ENCODE results near the gene TGM2. TPM values are rescaled to one million over a fixed set of nuclear protein-coding genes. Genes with fewer than 3 reads are reported as not detected.

The TGM2 gene
- total RNA-seq, 1 donor from 2014 or later: 135 TPM

DNA sequence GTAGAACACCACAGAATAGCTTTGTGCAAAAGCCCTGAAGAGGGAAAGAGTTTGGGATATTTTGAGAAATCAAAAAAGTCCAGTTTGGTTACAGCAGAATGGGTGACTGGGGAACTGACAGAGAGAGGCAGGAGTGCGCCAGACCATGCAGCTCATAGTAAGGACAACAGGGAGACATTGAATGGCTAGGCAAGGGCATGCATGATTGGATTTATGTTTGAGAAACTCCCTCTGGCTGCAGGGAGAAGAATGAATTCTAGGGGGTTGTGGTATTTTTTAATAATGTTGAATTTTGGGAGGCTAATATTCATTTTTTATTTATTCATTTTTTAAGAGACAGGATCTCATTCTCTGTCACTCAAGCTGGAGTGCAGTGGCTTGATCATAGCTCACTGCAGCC, 49.9 kb downstream of the TGM2 start:
- Histone ChIP-seq H3K4me3 (ENCODE audit: low read depth, low read length) (no peak overlapping the region), H3K27me3 (ENCODE audit: control insufficient read depth, insufficient read depth, low read length) (no peaks in the 10 kb centered on the region), H3K36me3 (ENCODE audit: control insufficient read depth, insufficient read depth, low read length) (no peaks in the 10 kb centered on the region)
- no peak for DNase-seq (ENCODE audit: low read depth)
- TF ChIP-seq, protein P1, sequence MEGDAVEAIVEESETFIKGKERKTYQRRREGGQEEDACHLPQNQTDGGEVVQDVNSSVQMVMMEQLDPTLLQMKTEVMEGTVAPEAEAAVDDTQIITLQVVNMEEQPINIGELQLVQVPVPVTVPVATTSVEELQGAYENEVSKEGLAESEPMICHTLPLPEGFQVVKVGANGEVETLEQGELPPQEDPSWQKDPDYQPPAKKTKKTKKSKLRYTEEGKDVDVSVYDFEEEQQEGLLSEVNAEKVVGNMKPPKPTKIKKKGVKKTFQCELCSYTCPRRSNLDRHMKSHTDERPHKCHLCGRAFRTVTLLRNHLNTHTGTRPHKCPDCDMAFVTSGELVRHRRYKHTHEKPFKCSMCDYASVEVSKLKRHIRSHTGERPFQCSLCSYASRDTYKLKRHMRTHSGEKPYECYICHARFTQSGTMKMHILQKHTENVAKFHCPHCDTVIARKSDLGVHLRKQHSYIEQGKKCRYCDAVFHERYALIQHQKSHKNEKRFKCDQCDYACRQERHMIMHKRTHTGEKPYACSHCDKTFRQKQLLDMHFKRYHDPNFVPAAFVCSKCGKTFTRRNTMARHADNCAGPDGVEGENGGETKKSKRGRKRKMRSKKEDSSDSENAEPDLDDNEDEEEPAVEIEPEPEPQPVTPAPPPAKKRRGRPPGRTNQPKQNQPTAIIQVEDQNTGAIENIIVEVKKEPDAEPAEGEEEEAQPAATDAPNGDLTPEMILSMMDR (IDR thresholded peaks at IDR 0.05; ENCODE audit: insufficient read depth, low read length, poor library complexity, severe bottlenecking): peak; percentile 33

DNA sequence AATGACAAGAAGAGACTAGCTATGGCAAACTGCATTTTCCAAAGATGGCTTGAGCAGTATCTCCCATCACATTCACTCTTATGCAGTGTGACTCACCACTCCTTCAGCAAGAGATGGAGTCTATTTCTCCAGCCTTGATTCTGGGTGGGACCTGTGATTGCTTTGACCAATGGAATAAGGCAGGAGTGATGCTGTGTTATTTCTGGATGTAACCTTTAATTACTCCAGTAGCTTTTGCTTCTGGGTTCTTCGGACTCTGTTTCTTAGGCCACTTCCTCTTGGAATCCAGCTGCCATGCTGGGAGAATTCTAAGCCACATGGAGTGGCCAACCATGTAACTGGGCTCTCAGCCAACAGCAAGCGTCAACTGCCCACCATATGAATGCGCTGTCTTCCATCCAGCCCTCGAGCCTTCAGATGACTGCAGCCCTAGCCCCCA, 50.7 kb downstream of the TGM2 start:
- no peak for DNase-seq (ENCODE audit: low read depth)
- Histone ChIP-seq H3K27me3 (ENCODE audit: control insufficient read depth, insufficient read depth, low read length) (no peaks in the 10 kb centered on the region), H3K4me3 (ENCODE audit: low read depth, low read length) (no peak overlapping the region), H3K36me3 (ENCODE audit: control insufficient read depth, insufficient read depth, low read length) (no peaks in the 10 kb centered on the region)
- TF ChIP-seq, protein P1 (IDR thresholded peaks at IDR 0.05; ENCODE audit: insufficient read depth, low read length, poor library complexity, severe bottlenecking): no peak

DNA sequence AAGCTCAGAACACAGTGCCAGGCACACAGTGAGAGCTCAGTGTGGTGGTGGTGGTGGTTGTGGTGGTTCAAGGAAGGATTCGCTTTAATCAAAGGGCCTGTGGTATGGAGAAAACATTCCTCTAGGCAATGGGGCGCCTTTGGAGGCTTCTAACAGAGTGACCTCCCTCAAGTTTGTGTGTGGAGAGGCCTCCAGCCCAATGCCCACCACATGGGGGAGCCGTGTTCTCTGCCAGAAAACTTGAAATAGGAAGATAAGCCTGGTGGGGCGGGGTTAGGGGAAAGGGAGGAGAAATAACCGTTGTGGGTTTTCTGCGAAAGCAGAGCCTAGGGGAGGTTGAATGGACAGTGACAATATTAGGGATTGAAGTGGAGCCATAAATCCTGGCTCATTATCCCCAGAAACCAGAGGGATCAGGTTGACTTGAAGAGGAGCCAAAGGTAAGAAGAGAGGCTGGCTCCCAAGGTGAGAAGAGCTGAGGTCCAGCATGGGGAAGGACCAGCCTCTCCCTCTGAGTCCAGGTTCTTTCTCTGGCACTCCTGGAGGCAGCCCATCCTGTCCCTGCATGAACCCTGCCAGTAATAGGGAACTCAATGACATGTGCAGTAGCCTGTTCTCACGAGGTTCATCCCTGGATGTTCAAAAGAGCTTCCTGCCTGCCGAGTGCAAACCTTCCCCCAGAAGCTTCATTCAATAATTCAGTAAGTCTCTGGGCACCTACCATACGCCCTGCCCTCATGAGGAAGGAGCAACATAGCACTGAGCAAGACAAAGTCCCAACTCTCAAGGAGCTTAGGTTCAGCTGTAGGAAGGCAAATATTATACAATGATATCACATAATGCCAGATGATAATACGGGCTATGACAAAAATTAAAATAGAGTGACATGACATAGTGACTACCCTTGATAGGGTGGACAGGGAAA, 51.4 kb downstream of the TGM2 start:
- Histone ChIP-seq H3K4me3 (ENCODE audit: low read depth, low read length) (no peak overlapping the region), H3K27me3 (ENCODE audit: control insufficient read depth, insufficient read depth, low read length) (no peaks in the 10 kb centered on the region), H3K36me3 (ENCODE audit: control insufficient read depth, insufficient read depth, low read length) (no peaks in the 10 kb centered on the region)
- TF ChIP-seq, protein P1 (IDR thresholded peaks at IDR 0.05; ENCODE audit: insufficient read depth, low read length, poor library complexity, severe bottlenecking): peak; percentile 40
- no peak for DNase-seq (ENCODE audit: low read depth)

DNA sequence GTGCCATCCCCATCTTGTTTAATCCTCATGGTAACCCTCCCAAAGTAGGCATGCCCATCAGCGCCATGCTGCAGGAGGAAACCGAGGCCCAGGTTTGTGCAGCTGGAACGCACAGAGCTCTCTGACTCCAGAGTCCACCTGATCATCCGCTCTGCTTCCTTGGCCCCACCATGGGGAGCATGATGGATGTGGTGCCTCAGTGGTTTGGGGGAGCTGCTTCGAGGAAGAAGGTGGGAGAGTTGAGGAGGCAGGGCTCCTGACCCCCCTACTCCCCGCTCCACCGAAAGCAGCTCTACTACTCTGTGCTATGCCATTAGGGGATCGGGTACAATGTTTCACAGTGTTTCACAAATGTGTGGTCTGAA, 52.2 kb downstream of the TGM2 start:
- TF ChIP-seq, protein P1 (IDR thresholded peaks at IDR 0.05; ENCODE audit: insufficient read depth, low read length, poor library complexity, severe bottlenecking): no peak
- no peak for DNase-seq (ENCODE audit: low read depth)
- Histone ChIP-seq H3K27me3 (ENCODE audit: control insufficient read depth, insufficient read depth, low read length) (no peaks in the 10 kb centered on the region), H3K4me3 (ENCODE audit: low read depth, low read length) (no peak overlapping the region), H3K36me3 (ENCODE audit: control insufficient read depth, insufficient read depth, low read length) (no peaks in the 10 kb centered on the region)

DNA sequence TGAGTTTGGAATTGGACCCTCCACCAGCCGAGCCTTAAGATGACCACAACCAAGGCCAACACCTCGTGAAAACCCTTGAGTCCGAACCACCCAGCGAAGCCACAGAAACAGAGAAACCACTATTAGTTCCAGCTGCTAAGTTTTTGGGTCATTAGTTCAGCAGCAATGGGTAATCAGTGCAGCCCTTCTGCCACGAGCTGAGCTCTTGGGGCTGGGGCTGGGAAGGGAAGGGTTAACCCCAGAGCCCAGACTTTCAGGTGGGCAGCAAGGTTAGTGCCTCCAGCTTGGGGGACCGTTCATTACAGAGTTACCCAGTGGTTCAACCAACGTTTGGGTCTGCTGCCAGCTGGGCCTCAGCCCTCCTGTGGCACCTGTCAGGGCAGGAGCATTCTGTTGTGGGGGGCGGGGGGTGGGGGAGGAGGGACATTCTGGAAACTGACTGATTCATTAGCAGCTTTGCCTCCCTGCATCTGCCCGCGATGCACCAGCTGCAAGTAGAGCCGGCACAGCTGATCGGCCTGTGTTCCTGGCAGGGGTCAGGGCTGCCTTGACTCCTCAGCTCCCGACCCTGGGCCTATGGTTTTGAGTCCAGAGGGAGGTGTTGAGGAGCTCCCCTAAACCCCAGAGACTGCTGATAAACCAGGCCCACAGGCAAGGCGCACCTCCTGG, 52.7 kb downstream of the TGM2 start:
- H3K4me3 ChIP-seq (ENCODE audit: low read depth, low read length): no peak overlapping the region
- H3K36me3 ChIP-seq (ENCODE audit: control insufficient read depth, insufficient read depth, low read length): no peaks in the 10 kb centered on the region
- H3K27me3 ChIP-seq (ENCODE audit: control insufficient read depth, insufficient read depth, low read length): no peaks in the 10 kb centered on the region
- no peak for DNase-seq (ENCODE audit: low read depth)
- TF ChIP-seq, protein P1 (IDR thresholded peaks at IDR 0.05; ENCODE audit: insufficient read depth, low read length, poor library complexity, severe bottlenecking): no peak

Data from kidney epithelial cell (primary cell).